T1000 (cell line): ENCODE data around the gene FSTL4.
"Not testable (repeated sequence)": the region's sequence is repeated elsewhere in the genome, so short reads cannot be mapped to it uniquely, and the experiment has no call there.

Source experiments
- DNase-seq: peaks from one replicate; lab custom pipeline; 2025; ENCODE audit warnings: mixed read lengths; lab: John Stamatoyannopoulos, UW

Gene FSTL4

DNA sequence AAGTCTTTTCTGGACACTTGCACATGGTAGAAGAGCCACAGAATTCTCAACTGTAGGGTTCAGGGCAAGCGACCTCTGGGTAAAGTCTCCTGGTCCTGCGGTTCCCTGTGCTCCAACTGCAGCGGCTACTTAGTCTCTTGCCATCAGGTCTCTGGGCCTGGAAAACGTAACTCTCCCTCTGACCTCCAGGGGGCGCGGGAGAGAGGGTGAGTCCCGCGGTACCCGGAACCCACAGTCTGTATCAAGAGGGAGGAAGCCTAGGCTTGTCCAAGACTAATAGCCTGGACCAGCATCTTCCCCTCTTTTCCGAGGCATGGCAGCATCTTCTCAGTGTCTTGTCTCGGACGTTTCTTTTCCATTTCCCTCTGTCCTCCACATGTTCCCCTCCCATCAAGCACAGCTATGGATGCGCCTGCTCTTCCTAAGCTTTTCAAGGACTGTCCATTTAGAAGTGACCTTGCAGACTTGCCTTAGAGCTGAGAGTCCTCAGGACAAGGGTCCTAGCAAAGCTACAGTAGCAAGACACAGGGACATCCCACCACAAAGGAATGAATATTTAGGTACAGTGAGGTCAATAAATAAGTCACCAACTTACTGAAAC, 59.3 kb downstream of the FSTL4 start:
- DNase-seq: no peak

DNA sequence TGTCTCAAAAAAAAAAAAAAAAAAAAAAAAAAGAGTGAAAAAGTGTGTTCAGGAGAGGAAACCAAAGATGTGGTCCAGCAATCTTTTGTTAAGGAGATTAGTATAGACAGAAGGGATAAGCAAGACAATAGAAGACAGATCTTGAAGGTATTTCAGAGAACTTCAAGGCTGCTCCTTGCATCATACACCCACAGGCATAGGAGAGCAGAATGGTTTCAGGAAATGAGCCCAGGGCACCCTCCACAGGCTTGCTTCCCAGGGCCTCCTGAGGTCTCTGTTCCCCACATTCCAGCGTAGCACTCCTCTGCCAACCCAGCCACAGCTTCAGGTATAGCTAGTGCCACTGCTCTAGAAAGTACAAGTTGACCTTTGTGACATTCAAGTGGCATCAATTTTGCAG, 65.8 kb downstream of the FSTL4 start:
- no peak for DNase-seq

DNA sequence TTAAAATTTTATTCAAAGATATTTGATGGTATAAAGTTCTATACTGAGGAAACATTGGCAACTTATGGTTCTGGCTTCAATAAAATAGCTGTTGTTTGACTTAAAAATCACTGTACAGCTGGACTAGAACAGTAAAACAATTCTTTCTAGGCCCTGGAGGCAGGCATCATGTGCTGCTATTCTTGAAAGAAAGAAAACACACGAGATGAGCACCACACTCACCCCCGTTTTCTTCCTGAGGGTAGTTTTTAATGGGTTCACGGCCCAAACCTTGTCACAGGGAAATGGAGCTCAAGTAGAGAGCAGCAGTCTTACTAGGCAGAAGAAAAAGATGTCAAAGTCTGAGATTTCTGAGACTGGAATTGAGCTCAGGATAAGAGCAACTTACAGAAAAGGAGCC, 68.0 kb downstream of the FSTL4 start:
- no peak for DNase-seq

DNA sequence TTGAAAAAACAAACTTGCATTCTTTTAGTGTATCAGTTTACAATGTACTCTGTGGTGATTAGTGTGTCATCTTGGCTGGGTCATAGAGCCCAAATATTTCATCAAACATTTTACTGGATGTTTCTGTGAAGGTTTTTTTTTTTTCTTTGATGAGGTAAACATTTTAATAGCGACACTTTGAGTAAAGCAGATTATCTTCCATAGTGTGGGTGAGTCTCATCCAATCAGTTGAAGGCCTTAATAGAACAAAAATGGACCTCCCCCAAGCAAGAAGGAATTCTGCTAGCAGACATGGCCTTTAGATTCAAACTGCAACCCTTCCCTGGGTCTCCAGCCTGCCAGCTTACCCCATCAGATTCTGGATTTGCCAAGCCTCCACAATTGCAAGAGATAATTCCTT, 72.5 kb downstream of the FSTL4 start:
- no peak for DNase-seq

DNA sequence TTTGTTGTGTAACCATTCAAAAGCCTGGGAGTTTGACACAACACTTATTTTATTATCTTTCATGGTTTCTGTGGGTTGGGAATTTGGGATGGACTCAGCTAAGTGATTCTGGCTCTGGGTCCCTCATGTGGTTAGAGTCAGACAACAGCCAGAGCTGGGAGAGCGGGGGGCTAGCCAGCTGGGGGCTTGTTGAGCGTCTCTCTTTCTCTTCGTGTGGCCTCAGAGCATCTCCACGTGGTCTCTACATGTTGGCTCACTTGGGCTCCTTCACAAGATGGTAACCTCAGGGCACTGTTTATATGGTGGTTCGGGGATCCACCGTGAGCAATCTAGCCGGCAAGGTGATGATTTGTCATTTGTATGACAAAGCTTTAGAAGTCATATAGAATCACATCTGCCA, 73.6 kb downstream of the FSTL4 start:
- no peak for DNase-seq

DNA sequence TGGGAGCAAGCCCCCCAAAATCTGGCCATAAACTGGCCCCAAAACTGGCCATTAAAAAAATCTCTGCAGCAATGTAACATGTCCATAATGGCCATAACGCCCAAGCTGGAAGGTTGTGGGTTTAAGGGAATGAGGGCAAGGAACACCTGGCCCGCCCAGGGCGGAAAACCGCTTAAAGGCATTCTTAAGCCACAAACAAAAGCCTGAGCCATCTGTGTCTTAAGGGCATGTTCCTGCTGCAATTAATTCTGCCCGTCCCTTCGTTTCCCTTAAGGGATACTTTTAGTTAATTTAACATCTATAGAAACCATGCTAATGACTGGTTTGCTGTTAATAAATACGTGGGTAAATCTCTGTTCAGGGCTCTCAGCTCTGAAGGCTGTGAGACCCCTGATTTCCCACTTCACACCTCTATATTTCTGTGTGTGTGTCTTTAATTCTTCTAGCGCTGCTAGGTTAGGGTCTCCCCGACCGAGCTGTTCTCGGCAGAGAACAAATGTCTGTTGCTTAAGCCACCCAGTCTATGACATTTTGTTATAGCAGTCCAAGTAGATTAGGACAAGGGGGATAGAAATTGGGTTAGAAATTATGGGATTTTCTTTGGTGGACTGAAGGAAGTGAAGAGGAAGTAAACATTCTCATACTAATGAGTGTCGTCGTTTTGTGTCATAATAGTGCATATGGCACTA, 77.0 kb downstream of the FSTL4 start:
- not testable (repeated sequence) for DNase-seq

DNA sequence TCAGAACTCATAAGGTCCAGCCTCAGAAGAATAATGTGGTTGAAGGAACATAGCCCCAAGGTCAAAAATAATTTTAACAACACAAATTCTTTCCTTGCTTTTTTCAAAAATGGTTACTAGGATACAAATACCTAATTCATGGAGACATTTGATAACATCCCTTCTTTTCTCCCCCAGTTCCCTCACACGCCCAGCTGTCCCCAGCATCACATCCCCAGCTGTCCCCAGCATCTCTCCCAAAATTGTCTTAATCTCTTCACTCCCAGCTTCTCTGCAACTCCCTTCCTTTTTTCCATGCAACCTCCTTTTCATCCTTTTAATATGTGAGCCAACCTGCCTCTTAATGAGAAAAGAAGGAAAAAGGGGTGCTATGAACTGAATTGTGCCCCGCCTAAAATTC, 77.8 kb downstream of the FSTL4 start:
- DNase-seq: no peak

DNA sequence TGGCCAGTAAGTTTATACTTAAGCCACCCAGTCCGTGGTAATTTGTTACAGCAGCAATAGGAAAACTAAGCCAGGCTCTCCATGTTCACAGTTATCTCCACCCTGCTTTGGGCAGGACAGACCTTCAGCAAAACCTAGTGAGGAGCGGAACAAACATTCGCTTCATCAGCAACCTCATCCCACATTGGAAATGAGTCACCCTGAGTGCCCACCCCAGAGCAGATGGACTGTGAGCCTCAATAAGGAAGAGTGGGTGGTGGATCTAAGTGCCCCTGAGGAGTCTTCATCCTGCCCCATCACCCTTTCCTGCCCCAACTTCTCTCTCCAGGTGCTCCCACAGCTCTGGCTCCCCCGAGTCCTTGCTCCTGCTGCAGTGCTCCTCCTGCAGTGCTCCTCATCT, 78.8 kb downstream of the FSTL4 start:
- no peak for DNase-seq

DNA sequence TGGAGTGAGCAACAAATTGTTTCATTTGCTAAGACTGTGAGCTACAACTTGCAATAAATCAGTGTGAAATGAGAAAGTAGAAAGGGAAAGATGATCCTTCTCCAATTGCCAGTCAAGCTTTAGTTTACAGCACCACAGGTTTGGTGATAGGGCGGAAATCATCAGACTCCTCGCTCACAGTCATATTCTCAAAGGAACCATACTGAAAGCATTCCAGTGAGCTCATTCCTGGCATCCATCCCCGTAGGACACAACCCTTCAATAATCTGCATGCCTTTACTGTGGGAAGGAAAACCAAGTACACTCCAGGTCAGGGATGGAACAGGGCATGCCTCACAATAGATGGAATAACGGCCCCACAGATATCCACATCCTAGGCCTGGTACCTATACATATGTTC, 80.7 kb downstream of the FSTL4 start:
- no peak for DNase-seq

DNA sequence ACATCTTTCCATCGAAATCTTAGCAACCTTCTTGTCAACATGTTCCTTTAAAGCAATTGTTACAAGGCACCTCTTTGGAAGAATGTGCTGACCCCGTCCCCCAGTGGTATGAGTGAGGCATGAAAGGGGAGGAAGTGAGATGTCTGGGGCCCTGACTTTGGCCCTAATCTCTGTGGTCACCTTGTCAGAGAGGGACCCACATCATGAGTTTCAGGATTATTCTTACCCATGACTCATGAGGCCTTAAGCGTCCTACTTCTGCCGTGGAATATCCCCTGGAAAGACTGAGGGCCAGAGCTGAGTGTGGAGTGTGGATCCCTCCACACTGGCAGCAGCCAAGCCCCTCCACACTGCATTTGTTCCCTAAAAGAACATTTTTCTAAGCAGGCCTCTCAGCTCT, 81.2 kb downstream of the FSTL4 start:
- no peak for DNase-seq

DNA sequence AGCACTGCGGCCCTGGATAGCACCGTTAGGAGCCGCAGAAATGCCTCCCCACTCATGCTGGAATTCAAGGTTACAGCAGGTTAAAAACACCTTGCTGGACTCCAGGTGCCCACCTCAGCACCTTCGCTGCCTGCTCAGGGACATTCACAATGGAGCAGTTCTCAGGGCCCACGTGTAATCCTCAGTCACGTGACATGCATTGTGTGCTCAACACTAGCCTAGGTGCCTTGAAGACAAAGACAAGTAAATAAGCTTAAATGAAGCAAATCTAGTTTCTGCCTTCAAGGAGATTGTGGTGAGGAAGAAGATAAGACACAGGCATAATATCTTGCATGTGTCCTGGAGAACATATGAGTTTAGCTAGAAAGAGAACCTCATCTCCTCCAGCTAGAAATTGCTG, 82.1 kb downstream of the FSTL4 start:
- no peak for DNase-seq

DNA sequence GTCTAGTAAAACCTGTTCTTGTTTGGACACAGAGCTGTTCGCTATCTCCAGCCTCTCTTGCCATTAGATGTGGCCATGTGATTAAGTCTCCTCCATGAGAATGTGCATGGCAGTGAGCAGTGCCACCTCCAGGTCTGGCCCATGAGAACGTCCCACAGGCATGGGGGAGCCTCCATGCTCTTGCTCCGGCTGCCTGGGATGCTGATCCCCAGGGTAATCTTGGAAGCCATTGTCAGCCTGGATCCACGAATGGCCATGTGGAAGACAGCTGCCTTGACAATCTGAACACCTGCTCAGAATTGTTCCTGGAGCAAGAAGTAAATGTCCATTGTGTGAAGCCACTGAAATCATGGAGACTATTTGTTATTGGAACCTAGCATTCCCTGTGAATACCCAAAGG, 83.5 kb downstream of the FSTL4 start:
- no peak for DNase-seq

DNA sequence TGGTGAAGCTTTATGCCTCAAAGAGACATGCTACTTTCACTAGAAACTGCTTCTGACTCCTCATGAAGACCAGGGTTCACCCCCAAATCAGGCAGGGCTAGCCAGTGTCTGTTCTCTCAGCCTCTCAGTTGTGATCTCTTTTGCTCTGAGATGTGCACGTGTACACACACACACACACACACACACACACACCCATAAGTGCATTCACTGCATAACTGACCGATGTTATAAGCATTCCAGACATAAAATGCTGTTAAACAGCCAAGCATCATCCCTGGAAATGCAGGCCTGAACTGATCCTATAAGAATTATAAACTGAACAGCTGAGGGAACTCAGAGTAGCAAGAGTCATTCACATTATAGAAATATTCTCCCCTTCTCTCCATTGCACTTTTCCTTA, 85.0 kb downstream of the FSTL4 start:
- DNase-seq: no peak

DNA sequence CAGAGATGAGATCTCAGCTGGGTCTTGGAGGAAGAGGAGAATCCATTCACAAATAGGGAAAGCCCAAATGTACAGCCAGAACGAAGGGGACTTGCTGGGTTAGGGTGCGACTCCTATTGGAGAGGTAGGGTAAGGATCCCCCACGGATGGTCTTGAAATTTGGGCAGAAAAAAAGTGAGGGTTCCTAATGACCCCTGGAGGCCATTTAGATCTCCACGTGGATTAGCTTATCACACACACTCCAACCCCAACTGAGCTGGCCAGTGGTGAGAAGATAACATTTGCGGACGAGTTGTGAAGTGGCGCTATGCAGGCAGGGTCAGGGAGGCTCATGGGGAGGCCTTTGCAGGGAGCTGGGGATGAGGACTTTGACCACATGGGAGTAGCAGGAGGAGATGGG, 86.0 kb downstream of the FSTL4 start:
- DNase-seq: no peak

DNA sequence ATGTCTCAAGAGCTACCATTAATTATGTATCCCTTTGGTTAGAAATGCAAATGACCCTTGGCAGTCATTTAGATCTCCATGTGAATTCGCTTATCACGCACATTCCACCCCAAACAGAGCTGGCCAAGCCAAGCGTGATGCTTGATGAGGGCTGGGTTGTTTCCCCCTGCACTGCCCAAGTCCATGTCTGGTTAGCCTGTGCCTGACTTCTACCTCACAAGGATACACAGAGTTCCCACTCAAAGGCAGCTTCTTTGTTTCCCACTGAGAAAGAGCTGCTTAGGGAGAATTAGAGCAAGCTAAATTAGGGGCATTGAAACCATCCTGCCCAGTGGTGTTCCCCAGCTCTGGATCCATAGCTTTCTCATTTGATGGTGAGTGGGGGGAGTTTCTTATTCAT, 87.2 kb downstream of the FSTL4 start:
- DNase-seq: no peak

DNA sequence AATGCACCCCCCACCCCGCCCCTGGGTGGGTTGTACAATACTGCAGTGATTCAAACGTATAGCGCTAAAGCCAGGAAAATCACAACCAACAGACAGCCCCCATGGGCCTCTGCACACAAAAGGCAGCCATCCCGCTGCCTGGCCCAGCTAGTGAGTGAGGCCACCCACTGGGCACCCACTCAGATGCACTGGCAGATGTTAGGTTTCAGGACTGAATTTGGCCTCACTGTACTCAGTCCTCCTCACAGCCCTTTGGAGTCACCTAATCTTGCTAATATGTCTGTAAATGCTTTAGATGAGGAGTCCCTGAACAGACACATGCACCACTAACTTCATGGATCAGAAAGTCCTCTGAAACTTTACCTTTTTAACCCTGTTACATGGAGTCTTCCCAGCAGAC, 87.7 kb downstream of the FSTL4 start:
- DNase-seq: no peak

DNA sequence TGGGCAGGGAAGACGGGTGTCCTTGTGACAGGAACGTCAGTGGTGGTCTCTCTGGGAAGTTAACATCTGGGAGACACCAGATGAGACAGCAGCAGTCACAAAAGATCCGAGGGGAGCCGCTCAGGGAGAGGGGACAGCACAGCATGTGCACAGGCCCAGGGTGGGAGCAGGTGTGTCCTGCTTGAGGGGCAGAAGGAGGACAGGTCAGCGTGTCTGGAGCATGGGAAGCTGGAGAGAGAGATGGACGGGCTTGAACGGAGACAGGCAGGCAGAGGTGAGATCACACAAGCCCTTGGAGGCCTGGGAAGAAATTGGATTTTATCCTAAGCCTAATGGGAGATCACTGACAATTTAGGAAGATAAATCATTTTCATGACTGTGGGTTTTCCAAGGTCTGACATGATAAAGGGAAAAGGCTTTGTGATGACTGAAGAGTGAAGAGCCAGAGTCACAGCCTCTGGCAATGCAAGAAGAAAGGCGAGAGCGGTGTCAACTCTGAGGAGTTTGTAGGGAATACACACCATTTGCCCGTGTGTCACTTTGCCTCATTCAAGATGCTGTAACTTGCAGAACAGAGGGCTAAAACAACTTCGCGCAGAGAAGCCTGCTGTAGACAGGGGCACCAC, 88.3 kb downstream of the FSTL4 start:
- no peak for DNase-seq

DNA sequence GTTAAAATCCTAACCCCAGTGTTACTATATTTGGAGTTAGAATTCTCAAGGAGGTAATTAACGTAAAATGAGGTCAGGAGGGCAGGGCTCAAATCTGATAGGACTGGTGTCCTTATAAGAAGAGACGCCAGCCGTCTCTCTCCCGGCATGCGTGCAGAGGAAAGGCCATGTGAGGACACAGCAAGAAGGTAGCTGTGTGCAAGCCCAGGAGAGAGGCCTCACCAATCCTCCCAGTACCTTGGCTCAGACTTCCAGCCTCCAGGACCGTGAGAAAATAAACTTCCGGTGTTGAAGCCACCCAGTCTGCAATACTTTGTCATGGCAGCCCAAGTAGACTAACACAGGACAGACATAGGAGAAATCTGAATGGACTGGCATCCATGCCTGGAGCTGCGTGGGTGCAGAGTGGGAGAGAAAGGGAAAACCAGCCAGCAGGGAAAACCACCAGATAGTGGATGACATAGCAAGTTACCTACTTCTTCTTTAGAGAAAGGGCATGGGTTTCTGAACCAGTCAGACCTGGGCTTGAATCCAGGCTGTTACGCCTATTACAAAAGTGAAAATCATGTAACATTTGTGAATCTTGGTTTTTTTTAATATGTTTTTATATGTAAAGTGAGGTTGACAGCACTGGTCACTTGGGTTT, 89.2 kb downstream of the FSTL4 start:
- no peak for DNase-seq

DNA sequence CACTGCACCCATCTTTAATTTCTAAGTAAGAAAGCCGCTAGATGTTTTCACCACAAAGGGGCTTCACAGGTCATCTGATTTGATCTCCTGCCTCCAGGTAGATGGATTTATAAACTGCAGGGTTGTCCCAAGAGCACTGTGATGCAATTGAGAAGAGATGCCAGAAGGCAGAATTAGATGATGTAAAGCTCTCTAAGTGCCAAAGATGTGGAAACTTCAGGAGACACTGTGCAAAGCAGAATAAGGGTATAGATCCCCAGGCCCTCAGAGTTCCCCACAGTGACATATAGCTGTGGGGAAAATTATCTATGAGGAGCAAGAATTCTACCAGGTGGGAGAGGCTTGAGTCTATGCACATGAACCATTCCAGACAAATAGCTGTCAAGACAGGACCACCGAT, 90.5 kb downstream of the FSTL4 start:
- DNase-seq: no peak

DNA sequence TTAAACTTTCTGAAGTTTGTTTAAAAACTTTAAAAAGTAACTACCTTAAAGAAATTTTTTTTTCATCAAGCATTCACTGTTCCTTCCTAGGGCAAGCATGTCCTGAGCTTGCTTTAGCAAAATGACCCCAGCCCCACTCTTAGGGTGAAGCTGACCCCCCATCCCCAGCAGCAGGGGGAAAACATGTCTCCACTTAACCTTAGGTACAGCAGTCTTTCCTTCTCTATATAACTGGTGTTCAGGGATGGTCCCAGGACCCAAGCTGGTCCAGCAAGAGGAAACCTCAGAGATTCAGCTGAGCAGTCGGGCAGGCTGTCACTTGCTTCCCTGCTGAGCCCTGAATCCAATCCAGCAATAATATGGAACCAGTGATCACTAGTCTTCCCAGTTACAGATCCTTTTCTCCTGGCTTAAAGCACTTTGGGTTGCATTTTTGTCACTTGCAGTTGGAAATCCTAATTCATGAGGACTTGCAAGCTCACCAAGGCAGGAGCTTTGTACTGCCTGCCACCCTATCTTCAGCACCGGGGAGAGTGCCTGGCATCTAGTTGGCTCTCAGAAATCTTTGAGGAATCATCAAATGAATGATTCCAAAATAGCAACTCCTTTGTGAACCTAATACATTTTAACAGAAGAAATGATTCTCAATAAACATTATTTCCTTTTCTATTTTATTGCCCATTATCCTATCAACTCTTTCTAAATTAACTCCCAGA, 91.2 kb downstream of the FSTL4 start:
- DNase-seq: no peak

DNA sequence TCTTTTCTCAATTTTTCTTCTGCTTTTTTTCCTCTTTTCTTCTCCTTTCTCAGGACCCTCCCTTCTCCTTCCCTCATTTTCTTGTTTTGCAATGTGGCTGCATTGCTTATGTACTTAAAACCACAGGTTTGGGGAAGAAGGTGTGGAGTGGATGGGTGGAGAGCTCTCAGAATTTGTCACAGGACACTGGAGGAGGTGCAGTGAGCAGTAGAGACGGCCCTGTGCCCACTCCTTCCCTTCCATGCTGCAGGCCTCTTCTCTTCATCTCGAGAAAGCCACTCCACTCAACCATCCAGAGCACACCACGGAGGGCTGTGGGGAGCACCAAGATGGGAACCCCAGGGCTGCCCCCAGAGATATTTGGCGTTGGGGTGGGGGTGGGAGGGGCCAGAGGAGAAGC, 92.3 kb downstream of the FSTL4 start:
- no peak for DNase-seq

DNA sequence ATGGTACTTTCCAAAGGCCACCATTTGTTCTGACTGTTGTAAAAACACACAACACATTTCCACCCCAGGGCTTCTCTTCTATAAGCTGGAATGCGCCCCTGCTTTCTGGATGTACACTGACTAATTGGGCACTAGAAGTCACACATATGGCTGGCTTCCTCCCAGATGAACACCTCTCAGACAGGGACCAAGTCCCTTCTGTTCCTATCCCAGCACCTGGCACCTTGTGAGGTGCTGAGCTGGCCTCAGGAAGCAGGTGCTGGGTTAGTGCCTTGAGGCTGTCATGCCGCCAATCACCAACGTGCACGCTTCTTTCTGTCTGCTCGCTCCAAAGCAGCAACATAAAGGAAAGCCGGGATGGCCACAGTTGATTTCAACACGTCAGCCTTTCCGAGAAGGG, 93.2 kb downstream of the FSTL4 start:
- no peak for DNase-seq

DNA sequence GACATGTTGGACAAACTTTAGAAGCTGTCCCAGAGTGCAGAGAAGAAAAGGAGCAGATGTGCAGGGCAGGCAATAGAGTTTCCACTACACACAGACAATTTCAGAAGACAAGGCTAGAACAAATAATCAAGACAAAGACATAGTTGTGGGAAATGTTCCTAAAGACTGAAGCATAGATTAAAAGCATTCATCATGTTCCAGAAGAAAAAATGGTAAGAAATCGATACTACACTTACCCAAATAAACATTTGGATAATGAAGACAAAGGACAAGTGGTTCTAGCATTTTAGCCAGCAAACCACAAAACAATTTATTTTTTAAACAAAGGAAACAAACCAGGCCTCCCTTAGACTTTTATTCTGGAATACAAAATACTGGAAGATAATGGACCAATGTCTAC, 97.9 kb downstream of the FSTL4 start:
- no peak for DNase-seq
